HFFc6 (cell line): Measurements from ENCODE around the gene ZNF500. TPM values are rescaled to one million over a fixed set of nuclear protein-coding genes. Genes with fewer than 3 reads are reported as not detected.

Experiments
- DNase-seq: peaks from one replicate; pipeline ENCODE4 v3.0.0-alpha.2; 2018
- H3K27ac Mint-ChIP-seq: 2 replicates; pipeline ENCODE4 v1.8.0; 2020; ENCODE audit warnings: mild to moderate bottlenecking, mixed read lengths
- H3K27me3 Mint-ChIP-seq: 2 replicates; pipeline ENCODE4 v1.8.0; 2021; ENCODE audit warnings: mild to moderate bottlenecking, moderate library complexity, mixed read lengths; ENCODE audit not compliant: insufficient read depth
- H3K36me3 Mint-ChIP-seq: 2 replicates; pipeline ENCODE4 v1.8.0; 2021; ENCODE audit warnings: low read depth, mixed read lengths
- H3K4me1 Mint-ChIP-seq: 2 replicates; pipeline ENCODE4 v1.8.0; 2020; ENCODE audit warnings: low read depth, mixed read lengths
- H3K4me3 Mint-ChIP-seq: 2 replicates; pipeline ENCODE4 v1.8.0; 2020; ENCODE audit warnings: mild to moderate bottlenecking, moderate library complexity, mixed read lengths
- H3K9me3 Mint-ChIP-seq: 2 replicates; pipeline ENCODE4 v1.8.0; 2020; ENCODE audit warnings: mild to moderate bottlenecking, mixed read lengths
- total RNA-seq, 6 experiments: library from RNA; stranded (reverse); fragmentation: NEBNext Ultra II Directional; extraction: Animal tissue kit (Norgen Biotek cat#: 25700); gene quantifications; 2 replicates in 1 of 6; 3 replicates in 5 of 6; pipeline ENCODE4 v1.2.3, GENCODE V29; 2021
- TF ChIP-seq, protein P1 (sequence below): fragments of 200-600 bp; sonication (generic); IDR thresholded peaks from 2 replicates; pipeline ENCODE4 v1.5.0; 2021; ENCODE audit warnings: antibody characterized with exemption, mild to moderate bottlenecking

ZNF500 gene
- total RNA-seq, 6 experiments from 2014 or later: 8.9 to 13.4 (median 10.4) TPM

DNA sequence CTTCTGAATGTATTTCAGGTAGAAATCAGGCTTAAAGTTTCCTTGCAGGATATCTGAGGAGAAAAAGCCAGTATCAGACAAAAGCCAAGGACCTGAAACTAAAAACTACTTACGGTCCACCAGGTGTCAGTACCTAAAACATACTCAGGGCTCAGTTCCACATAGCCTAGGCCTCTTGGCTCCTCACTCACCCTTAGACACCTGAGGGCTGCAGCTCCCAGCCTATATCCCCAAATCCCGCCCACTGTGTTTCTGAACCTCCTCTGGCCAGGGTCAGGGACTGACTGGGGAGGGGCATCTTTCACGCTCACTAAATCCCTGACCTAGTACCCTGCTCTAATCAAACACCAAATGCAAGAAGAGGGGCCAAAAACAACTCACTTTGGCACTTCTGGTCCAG is 44.3 kb upstream of the ZNF500 start:
- Mint-ChIP-seq H3K4me1 (no peaks in the 10 kb centered on the region), H3K4me3 (no peak overlapping the region), H3K27me3 (peaks cover 1% of the 10 kb centered on the region; the same call in 1 of the 2 replicates), H3K9me3 (no peaks in the 10 kb centered on the region), H3K27ac (no peak overlapping the region), H3K36me3 (peaks cover 33% of the 10 kb centered on the region)
- TF ChIP-seq, protein P1, sequence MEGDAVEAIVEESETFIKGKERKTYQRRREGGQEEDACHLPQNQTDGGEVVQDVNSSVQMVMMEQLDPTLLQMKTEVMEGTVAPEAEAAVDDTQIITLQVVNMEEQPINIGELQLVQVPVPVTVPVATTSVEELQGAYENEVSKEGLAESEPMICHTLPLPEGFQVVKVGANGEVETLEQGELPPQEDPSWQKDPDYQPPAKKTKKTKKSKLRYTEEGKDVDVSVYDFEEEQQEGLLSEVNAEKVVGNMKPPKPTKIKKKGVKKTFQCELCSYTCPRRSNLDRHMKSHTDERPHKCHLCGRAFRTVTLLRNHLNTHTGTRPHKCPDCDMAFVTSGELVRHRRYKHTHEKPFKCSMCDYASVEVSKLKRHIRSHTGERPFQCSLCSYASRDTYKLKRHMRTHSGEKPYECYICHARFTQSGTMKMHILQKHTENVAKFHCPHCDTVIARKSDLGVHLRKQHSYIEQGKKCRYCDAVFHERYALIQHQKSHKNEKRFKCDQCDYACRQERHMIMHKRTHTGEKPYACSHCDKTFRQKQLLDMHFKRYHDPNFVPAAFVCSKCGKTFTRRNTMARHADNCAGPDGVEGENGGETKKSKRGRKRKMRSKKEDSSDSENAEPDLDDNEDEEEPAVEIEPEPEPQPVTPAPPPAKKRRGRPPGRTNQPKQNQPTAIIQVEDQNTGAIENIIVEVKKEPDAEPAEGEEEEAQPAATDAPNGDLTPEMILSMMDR: no peak
- DNase-seq: no peak

DNA sequence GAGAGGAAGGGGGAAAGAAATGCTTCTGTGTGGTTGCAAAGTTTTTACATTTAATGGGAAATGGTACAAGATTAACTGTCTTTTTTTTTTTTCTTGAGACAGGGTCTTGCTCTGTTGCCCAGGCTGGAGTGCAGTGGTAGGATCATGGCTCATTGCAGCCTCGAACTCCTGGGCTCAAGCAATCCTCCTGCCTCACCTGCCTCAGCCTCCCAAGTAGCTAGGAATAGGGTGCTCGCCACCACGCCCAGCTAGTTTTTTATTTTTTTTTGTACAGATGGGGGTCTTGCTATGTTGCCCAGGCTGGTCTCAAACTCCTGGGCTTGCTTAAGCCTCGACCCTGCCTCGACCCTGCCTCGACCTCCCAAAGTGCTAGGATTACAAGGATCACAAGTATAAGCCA is 39.3 kb upstream of the ZNF500 start:
- peaks cover 8% of the 10 kb centered on the region for H3K36me3 Mint-ChIP-seq
- DNase-seq: no peak
- TF ChIP-seq, protein P1: no peak

DNA sequence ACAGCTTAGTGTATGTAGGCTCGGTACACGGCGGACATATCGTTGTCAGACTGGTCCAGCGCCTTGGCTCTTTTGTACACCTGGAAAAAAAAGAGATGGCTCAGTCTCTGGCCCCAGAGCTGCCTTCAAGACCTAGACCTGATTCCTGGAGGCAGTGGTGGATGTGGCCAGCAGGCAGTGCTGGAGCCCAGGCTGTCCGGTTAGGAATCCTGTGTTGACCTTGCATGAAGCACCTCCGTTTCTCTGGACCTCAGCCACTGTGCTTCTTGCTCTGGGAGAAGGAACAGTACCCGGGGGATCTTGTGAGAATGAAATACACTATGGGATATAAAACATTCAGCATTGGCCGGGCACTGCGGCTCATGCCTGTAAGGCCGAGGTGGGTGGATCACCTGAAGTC is 38.3 kb upstream of the ZNF500 start:
- peaks cover 2% of the 10 kb centered on the region; the same call in 1 of the 2 replicates for H3K27me3 Mint-ChIP-seq
- peaks cover 8% of the 10 kb centered on the region for H3K36me3 Mint-ChIP-seq
- H3K9me3 Mint-ChIP-seq: no peaks in the 10 kb centered on the region
- TF ChIP-seq, protein P1: no peak
- H3K4me3 Mint-ChIP-seq: no peak overlapping the region
- DNase-seq: no peak
- H3K4me1 Mint-ChIP-seq: peaks cover 10% of the 10 kb centered on the region
- no peak overlapping the region for H3K27ac Mint-ChIP-seq

More for the DNA sequence above, 39.3 kb upstream of the ZNF500 start:
- peaks cover 10% of the 10 kb centered on the region for H3K4me1 Mint-ChIP-seq
- no peak overlapping the region for H3K27ac Mint-ChIP-seq
- H3K9me3 Mint-ChIP-seq: no peaks in the 10 kb centered on the region
- H3K4me3 Mint-ChIP-seq: no peak overlapping the region
- H3K27me3 Mint-ChIP-seq: peaks cover 3% of the 10 kb centered on the region

DNA sequence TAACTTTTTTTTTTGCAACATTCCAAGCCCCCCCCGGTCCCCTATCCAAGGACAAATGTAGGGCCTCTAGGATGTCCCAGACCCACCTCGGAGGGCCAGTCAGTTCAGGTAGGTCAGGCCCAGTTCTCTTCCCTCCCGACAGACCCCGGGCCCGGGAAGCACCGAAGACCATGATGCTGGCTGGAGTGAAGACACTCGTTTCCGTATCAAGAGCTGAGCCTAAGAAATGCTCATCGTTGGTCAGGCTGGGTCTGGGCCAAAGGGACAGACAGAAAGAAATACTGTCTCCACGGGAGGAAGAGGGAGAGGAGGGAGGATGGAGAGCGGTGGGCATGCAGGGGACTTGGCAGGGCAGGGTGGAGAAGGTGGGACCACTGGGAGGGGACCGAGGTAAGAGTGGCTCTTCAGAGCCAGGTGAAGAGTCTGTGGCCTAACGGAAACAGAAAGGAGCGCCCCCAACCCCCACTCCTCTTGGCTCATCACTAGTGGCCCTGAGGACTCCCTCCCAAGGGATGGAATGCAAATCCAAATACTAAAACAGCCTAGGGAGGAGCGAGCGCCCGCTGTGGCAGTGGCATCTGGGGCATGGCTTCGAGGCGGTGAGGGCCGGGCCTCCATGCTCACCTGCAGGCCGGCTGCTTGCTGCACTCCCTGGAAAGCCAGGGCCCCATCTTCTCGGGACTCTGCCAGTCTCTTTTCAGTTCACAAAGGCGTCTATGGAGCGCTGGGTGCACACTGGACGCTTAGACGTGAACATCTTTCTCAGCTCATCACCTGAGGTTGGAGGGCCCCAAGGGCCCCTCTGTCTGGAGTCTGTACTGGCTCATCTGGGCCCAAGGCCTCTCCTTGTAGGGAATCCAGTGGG is 37.2 kb upstream of the ZNF500 start:
- Mint-ChIP-seq H3K36me3 (peaks cover 8% of the 10 kb centered on the region), H3K9me3 (no peaks in the 10 kb centered on the region), H3K4me1 (peaks cover 10% of the 10 kb centered on the region), H3K27me3 (peaks cover 2% of the 10 kb centered on the region; the same call in 1 of the 2 replicates), H3K4me3 (peak overlapping the region; percentile 89), H3K27ac (0 out of 2 replicates have a peak overlapping the region, but pooled peaks have one; percentile 69)
- no peak for DNase-seq
- TF ChIP-seq, protein P1: no peak

DNA sequence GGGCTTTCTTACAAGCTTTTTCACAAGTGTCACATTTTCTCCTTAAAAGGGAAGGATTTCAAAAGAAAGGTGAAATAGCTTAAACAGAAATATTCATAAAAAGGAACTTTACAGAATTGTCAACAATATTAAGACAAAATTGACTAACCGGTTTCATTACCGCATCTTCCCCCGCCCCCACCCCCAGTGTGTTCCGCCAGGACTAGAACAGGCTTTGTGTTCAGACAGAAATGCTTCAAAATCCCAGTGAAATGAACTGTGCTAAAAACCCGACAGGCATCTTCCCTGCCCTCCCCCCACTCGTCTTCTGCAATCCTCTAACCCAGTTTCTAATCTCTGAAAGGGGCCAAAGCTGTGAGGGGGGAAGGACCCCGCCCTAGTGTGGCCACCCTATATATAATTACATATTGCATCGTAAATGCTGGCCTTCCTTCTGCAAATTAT is 36.5 kb upstream of the ZNF500 start:
- Mint-ChIP-seq H3K36me3 (peaks cover 8% of the 10 kb centered on the region), H3K4me1 (peaks cover 10% of the 10 kb centered on the region), H3K9me3 (no peaks in the 10 kb centered on the region), H3K4me3 (peak overlapping the region; percentile 89), H3K27me3 (peaks cover 2% of the 10 kb centered on the region; the same call in 1 of the 2 replicates), H3K27ac (peak overlapping the region; percentile 69)
- TF ChIP-seq, protein P1: no peak
- no peak for DNase-seq
